RCC 7860 (cell line): Measurements from ENCODE around the gene RIOK3.
"Not testable (repeated sequence)": the region's sequence is repeated elsewhere in the genome, so short reads cannot be mapped to it uniquely, and the experiment has no call there.

Experiments
- DNase-seq: peaks from one replicate; pipeline ENCODE4 v3.0.0-alpha.2; 2015; ENCODE audit warnings: low spot score
- FAIRE-seq: peaks from 2 replicates; lab custom pipeline; 2012; peaks lifted over from hg19 to GRCh38; lab: Jason Lieb, UNC

Gene RIOK3

DNA sequence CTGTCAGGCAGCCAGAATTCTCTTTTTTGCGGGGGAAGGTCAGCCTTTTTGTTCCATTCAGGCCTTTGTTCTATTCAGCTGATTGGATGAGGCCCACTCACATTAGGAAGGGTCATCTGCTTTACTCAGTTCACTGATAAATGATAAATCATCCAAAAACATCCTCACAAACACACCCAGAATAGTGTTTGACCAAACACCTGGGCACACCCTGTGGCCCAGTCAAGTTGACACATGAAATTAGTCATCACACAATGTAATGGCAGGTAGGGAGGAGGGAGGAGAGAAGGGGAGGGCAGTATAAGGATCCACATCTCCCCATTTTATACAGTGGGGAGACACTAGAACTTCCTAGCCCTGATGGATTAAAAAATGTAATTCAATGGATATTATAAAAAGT lies 41.9 kb downstream of the RIOK3 start:
- FAIRE-seq (no peak), DNase-seq (no peak)

GRCh38 chr18:23495723-23496440 lies 42.8 kb downstream of the RIOK3 start:
- DNase-seq (no peak), FAIRE-seq (no peak)

- FAIRE-seq (no peak), DNase-seq (no peak)
Observed at GRCh38 chr18:23498117-23498516, 45.0 kb downstream of the RIOK3 start.

DNA sequence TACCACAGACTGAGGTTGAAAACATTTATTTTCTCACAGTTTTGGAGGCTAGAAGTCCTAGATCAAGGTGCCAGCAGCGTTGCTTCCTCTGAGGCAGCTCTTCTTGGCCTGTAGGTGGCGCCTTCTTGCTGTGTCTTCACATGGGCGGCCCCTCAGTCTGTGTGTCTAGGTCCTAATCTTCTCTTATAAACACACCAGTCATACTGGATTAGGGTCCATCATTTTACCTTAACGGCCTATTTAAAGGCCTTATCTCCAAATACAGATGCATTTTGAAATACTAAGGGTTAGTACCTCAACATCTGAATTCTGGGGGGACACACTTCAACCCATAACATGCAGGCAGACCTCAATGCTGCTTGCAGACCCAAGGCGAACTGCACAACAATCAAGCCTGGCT lies 45.8 kb downstream of the RIOK3 start:
- DNase-seq: peak; percentile 58
- no peak for FAIRE-seq

GRCh38 chr18:23499291-23499781 lies 46.2 kb downstream of the RIOK3 start:
- DNase-seq: no peak
- FAIRE-seq: no peak

GRCh38 chr18:23501626-23502025 lies 48.5 kb downstream of the RIOK3 start:
- DNase-seq (no peak), FAIRE-seq (no peak)

DNA sequence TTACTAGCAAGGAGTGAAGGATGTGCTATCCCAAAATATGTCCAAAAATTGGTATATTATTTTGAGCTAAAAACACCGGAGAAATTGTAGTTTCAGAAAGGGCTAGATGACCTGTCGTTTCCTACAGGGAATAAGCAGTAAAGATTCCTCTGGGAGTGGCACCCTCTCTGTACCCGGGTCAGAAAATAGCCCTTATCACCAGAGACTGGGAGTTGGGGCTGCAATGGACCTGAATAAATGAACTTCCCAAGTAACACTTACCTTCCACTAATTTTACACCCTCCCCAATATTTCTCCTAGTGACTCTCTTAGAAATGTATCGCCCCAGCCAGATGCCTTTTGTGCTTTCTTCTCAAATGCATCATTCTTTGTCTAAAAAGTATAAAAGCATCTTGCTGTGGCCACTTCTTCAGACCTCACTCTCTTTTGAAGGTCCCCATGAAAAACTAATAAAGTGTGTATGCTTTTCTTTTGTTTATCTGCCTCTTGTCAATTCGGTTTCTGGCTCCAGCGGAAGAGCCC lies 49.5 kb downstream of the RIOK3 start:
- FAIRE-seq (no peak), DNase-seq (no peak)

DNA sequence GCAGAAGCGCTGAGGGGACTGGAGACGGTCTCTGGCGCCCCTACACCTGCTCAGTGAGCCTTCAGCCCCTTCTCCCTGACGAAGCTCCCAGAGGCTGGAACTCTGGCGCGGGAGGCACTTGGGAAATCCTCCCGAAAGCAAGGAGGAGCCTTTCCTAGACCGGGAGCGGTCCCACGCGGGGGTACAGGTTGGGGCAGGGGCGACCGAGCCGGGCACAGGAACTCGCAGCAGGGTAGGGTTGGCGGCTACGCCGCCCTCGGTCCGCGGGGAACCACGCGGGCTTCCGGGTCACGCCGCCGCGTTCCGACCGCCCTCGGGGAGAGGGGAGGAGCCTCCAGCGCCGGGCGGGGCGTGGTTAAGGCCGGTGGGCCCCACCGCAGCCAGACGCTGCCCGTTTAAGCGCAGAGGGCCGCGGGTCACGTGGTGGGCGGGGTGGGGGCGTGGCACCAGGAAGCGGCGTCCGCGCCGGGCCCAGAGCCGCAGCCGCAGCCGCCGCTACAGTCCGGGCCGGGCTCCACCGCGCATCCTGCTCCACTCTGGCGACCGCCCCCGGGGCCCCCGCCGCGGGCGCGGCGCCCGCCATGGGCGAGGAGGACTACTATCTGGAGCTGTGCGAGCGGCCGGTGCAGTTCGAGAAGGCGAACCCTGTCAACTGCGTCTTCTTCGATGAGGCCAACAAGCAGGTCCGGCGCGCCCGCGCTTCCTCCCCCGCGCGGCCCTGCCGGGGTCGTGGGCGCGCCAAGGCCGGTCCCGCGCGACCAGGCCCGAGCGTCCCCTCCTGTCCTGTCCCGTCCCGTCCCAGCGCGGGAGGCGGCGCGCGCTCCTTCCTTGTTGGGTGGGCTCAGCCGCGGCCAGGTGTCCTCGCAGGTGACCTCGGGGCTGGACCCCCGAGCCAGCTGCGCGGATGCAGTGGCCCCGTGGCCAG lies 50.2 kb downstream of the RIOK3 start, which contains the start of gene RMC1:
RMC1 (plus strand) TSS at position 474 of the 925 bp plus-strand sequence; CDS start at position 582, 108 bp downstream.
- FAIRE-seq: no peak

GRCh38 chr18:23503963-23504344 lies 50.9 kb downstream of the RIOK3 start:
- DNase-seq (no peak), FAIRE-seq (no peak)

More for the DNA sequence above, 50.2 kb downstream of the RIOK3 start, which contains the start of gene RMC1:
- DNase-seq: peak; percentile 70

DNA sequence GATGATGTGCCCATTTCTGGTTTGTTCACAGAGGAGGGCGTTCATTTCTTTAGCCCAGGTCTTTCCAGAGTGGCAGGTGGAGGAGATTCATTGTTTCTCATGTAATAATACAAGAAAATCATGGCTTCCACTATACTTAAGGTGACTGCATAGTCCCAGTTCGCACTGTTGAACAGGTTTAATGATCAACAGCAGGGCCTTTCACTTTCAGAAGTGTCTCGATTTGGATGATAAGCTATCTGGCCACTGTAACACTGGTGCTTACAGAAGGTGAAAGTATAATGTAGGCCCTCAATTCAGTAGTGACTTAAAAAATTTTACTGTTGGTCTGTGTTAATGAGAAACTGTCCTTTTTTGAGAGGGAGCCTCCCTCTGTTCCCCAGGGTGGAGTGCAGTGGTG lies 51.6 kb downstream of the RIOK3 start:
- DNase-seq (peak; percentile 28), FAIRE-seq (no peak)

DNA sequence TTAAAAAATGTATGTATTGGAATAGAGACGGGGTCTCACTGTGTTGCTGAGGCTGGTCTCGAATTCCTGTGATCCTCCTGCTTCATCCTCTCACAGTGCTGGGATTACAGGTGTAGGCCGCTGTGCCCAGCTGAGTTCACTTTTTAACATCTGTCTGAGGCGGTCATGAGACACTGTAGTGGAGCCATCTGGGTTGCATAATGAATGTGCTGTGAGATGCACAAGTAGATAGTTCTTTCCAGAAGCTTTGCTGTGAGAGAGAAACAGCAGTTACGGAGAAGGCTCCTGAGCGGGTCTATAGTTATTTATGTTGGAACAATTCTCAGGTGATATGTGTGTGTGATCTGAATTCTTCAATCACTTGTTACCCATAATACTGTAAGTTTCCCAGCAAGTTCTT lies 53.3 kb downstream of the RIOK3 start:
- no peak for FAIRE-seq
- no peak for DNase-seq

GRCh38 chr18:23510923-23511322 lies 57.8 kb downstream of the RIOK3 start:
- not testable (repeated sequence) for DNase-seq, FAIRE-seq

GRCh38 chr18:23512216-23512615 lies 59.1 kb downstream of the RIOK3 start:
- FAIRE-seq, DNase-seq: not testable (repeated sequence)

- FAIRE-seq (no peak), DNase-seq (no peak)
Observed at GRCh38 chr18:23512641-23513040, 59.6 kb downstream of the RIOK3 start.

DNA sequence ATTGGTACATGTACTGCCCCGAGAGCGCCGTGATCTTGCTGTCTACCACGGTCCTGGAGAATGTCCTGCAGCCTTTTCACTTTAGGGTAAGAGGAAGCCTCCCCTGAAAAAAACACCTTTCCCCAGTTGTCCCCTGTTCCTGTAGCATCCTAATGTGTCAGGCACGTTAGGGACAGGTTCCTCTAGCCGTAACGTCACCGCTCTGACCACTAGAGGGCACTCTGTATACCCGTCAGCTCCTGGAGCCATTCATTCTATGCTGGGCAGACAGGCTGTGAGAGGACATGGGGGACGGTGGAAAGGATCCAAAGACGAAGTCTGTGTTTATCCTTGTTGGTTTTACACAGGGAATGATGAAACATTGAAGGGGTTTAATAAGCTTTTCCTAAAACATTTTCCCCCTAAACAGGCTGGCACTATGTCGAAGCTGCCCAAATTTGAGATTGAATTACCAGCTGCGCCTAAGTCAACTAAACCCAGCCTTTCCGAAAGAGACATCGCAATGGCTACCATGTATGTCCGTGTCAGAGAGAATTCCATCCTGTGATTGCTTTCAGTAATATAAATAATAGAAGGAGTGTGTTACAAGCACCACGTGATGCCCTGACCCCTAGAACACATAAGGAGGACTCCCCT lies 62.9 kb downstream of the RIOK3 start:
- peak; percentile 65 for DNase-seq
- no peak for FAIRE-seq

GRCh38 chr18:23519734-23520133 lies 66.6 kb downstream of the RIOK3 start:
- FAIRE-seq (no peak), DNase-seq (peak; percentile 12)

DNA sequence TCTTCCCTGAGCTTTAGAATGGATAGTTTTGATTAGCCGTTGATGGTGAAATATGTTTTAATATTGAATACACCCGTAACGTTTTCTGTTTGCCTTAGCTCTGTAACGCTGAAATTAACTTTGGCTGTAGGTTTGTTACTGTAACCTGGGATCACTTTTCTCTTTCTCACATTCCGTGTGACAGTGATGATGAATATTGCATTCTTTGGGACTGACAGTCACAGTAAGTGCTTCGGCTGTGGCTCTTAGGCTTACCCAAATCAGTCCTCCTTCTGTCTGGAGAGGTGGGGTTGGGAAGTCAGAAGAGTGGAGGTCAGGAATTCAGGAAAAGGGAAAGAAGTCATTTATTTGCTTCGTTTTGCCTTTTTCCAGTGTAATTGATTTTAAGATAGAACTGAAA lies 68.2 kb downstream of the RIOK3 start:
- no peak for FAIRE-seq
- DNase-seq: peak; percentile 36

- FAIRE-seq (no peak), DNase-seq (no peak)
Observed at GRCh38 chr18:23521907-23522306, 68.8 kb downstream of the RIOK3 start.

DNA sequence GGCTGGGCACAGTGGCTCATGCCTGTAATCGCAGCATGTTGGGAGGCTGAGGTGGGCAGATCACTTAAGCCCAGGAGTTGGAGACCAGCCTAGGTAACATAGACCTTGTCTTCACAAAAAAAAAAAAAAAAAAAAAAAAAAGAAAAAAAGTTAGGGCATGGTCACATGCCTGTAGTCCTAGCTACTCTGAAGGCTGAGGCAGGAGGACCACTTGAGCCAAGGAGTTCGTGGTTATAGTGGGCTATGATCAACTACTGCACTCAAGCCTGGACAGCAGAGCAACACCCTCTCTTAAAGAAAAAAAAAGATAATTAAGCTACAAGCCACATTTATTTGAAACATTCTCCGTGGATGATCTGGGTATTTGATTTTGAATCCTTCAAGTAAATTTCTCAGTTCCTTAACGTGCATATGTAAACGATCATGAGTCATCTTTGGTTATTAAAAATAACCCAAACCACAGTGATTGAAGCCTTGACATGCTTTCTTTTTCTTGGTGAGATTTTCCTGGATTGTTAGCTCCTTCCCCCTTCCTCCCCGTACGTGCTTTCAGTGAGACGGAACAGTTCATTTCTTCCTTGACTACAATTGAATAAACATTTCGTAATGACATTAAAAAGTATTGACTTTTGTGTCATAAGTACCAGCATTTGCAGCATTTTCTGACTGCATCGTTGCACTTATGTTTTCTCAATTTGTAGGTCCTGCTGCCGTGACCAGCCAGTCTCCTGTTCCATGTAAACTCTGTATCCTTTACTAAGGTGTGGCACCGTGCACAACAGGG lies 70.5 kb downstream of the RIOK3 start:
- DNase-seq (peak; percentile 71), FAIRE-seq (peak; percentile 82)

GRCh38 chr18:23524213-23524707 lies 71.2 kb downstream of the RIOK3 start:
- FAIRE-seq (no peak), DNase-seq (no peak)
